ENCODE results near the gene IFITM2.

Gene IFITM2

GRCh38 chr11:304061-304506 is 3.5 kb upstream of the IFITM2 start:
- peaks cover 2% of the 10 kb centered on the region for H4K20me1 ChIP-seq (ENCODE audit: insufficient read depth, low read length, poor library complexity, severe bottlenecking)
- TF ChIP-seq EZH2phosphoT487 (IDR thresholded peaks at IDR 0.05; ENCODE audit: borderline replicate concordance) (no peak), CTCF (conservative IDR thresholded peaks at IDR 0.05; ENCODE audit: low read length) (no peak)
- H3K4me1 ChIP-seq (ENCODE audit: insufficient read depth, low read length, poor library complexity, severe bottlenecking), result peaks cover 27% of the 10 kb centered on the region
- no peak overlapping the region for H3K4me3 ChIP-seq (ENCODE audit: low read length, poor library complexity, severe bottlenecking)
- H3F3A ChIP-seq (ENCODE audit: low read depth), result peaks cover 4% of the 10 kb centered on the region; the same call in 1 of the 2 replicates
- H3K4me2 ChIP-seq (ENCODE audit: low read depth, low read length, poor library complexity, severe bottlenecking), result no peak overlapping the region
- H3K79me2 ChIP-seq (ENCODE audit: insufficient read depth, low read length), result peaks cover 34% of the 10 kb centered on the region
- H3K9ac ChIP-seq (ENCODE audit: low read depth, low read length, poor library complexity, severe bottlenecking), result no peak overlapping the region
- H3K36me3 ChIP-seq (ENCODE audit: insufficient read depth, low read length), result no peaks in the 10 kb centered on the region
- H3K27me3 ChIP-seq (ENCODE audit: insufficient read depth, low read length, poor library complexity, severe bottlenecking), result no peaks in the 10 kb centered on the region
- H3K9me2 ChIP-seq (replicated peaks; ENCODE audit: low read depth, low read length), result no peaks in the 10 kb centered on the region
- H2AFZ ChIP-seq (ENCODE audit: low read length), result no peak overlapping the region
- no peaks in the 10 kb centered on the region for H3K9me3 ChIP-seq (ENCODE audit: insufficient read depth, low read depth, low read length)

GRCh38 chr11:304915-305843 is 2.4 kb upstream of the IFITM2 start:
- Histone ChIP-seq H3K27me3 (ENCODE audit: insufficient read depth, low read length, poor library complexity, severe bottlenecking) (no peaks in the 10 kb centered on the region), H3K9me2 (replicated peaks; ENCODE audit: low read depth, low read length) (no peaks in the 10 kb centered on the region), H3K4me2 (ENCODE audit: low read depth, low read length, poor library complexity, severe bottlenecking) (peak overlapping the region; percentile 26), H3K9me3 (ENCODE audit: insufficient read depth, low read depth, low read length) (no peaks in the 10 kb centered on the region), H4K20me1 (ENCODE audit: insufficient read depth, low read length, poor library complexity, severe bottlenecking) (peaks cover 4% of the 10 kb centered on the region), H3K79me2 (ENCODE audit: insufficient read depth, low read length) (peaks cover 45% of the 10 kb centered on the region), H2AFZ (ENCODE audit: low read length) (no peak overlapping the region), H3K4me3 (ENCODE audit: low read length, poor library complexity, severe bottlenecking) (no peak overlapping the region), H3K4me1 (ENCODE audit: insufficient read depth, low read length, poor library complexity, severe bottlenecking) (peaks cover 30% of the 10 kb centered on the region), H3F3A (ENCODE audit: low read depth) (peaks cover 4% of the 10 kb centered on the region; the same call in 1 of the 2 replicates), H3K36me3 (ENCODE audit: insufficient read depth, low read length) (no peaks in the 10 kb centered on the region), H3K9ac (ENCODE audit: low read depth, low read length, poor library complexity, severe bottlenecking) (peak overlapping the region; percentile 98)
- no peak for TF ChIP-seq EZH2phosphoT487 (IDR thresholded peaks at IDR 0.05; ENCODE audit: borderline replicate concordance)
- TF ChIP-seq CTCF (conservative IDR thresholded peaks at IDR 0.05; ENCODE audit: low read length), result peak; percentile 72

- TF ChIP-seq CTCF (conservative IDR thresholded peaks at IDR 0.05; ENCODE audit: low read length) (no peak), EZH2phosphoT487 (IDR thresholded peaks at IDR 0.05; ENCODE audit: borderline replicate concordance) (no peak)
- Histone ChIP-seq H2AFZ (ENCODE audit: low read length) (no peak overlapping the region), H3K9ac (ENCODE audit: low read depth, low read length, poor library complexity, severe bottlenecking) (peak overlapping the region; percentile 98), H3K79me2 (ENCODE audit: insufficient read depth, low read length) (peaks cover 45% of the 10 kb centered on the region), H4K20me1 (ENCODE audit: insufficient read depth, low read length, poor library complexity, severe bottlenecking) (peaks cover 4% of the 10 kb centered on the region), H3K27me3 (ENCODE audit: insufficient read depth, low read length, poor library complexity, severe bottlenecking) (no peaks in the 10 kb centered on the region), H3K4me1 (ENCODE audit: insufficient read depth, low read length, poor library complexity, severe bottlenecking) (peaks cover 30% of the 10 kb centered on the region), H3K4me3 (ENCODE audit: low read length, poor library complexity, severe bottlenecking) (no peak overlapping the region), H3F3A (ENCODE audit: low read depth) (peaks cover 4% of the 10 kb centered on the region; the same call in 1 of the 2 replicates), H3K9me2 (replicated peaks; ENCODE audit: low read depth, low read length) (no peaks in the 10 kb centered on the region), H3K36me3 (ENCODE audit: insufficient read depth, low read length) (no peaks in the 10 kb centered on the region), H3K9me3 (ENCODE audit: insufficient read depth, low read depth, low read length) (no peaks in the 10 kb centered on the region), H3K4me2 (ENCODE audit: low read depth, low read length, poor library complexity, severe bottlenecking) (no peak overlapping the region)
Measured at GRCh38 chr11:305844-306211, 1.8 kb upstream of the IFITM2 start.
